Neural cell (in vitro differentiated cells): Measurements from ENCODE around the gene SNTG2. TPM values are rescaled to one million over a fixed set of nuclear protein-coding genes. Genes with fewer than 3 reads are reported as not detected.

Experiments used
- H2AFZ ChIP-seq: fragments of 200-600, 300-800 bp; sonication (generic), shearing (Covaris generic); 2 replicates; pipeline ENCODE4 v1.6.0; 2014; ENCODE audit warnings: low read depth, mild to moderate bottlenecking, antibody characterized with exemption, low read length, moderate library complexity
- H3F3A ChIP-seq: fragments of 200-600 bp; shearing (Covaris generic); 2 replicates; pipeline ENCODE4 v1.6.1; 2016; ENCODE audit warnings: mild to moderate bottlenecking, moderate library complexity, mixed read lengths, antibody characterized with exemption, low read length; ENCODE audit not compliant: insufficient read depth, poor library complexity, severe bottlenecking
- H3K27ac ChIP-seq: fragments of 200-600, 300-800 bp; sonication (generic), shearing (Covaris generic); 2 replicates; pipeline ENCODE4 v1.5.1; 2014; ENCODE audit warnings: mild to moderate bottlenecking, low read length, moderate library complexity
- H3K27me3 ChIP-seq: fragments of 300-800, 200-600 bp; sonication (generic), shearing (Covaris generic); 2 replicates; pipeline ENCODE4 v1.6.0; 2014; ENCODE audit warnings: mild to moderate bottlenecking, low read depth, low read length, moderate library complexity; ENCODE audit not compliant: insufficient read depth
- H3K36me3 ChIP-seq: fragments of 300-800, 200-600 bp; sonication (generic), shearing (Covaris generic); 2 replicates; pipeline ENCODE4 v1.5.1; 2014; ENCODE audit warnings: mild to moderate bottlenecking, antibody characterized with exemption, low read length, moderate library complexity; ENCODE audit not compliant: insufficient read depth
- H3K4me2 ChIP-seq: fragments of 300-800, 200-600 bp; sonication (generic), shearing (Covaris generic); 2 replicates; pipeline ENCODE4 v1.6.0; 2014; ENCODE audit warnings: mild to moderate bottlenecking, low read length
- H3K4me3 ChIP-seq: fragments of 300-800, 200-600 bp; sonication (generic), shearing (Covaris generic); 2 replicates; pipeline ENCODE4 v1.5.1; 2014; ENCODE audit warnings: mild to moderate bottlenecking, low read length, moderate library complexity
- H3K79me2 ChIP-seq: fragments of 200-600 bp; shearing (Covaris generic); replicated peaks from 2 replicates; pipeline ENCODE4 v1.6.0; 2014; ENCODE audit warnings: mild to moderate bottlenecking, low read length, moderate library complexity; ENCODE audit not compliant: insufficient read depth
- H3K9ac ChIP-seq: fragments of 300-800, 200-600 bp; sonication (generic), shearing (Covaris generic); 2 replicates; pipeline ENCODE4 v1.6.1; 2016; ENCODE audit warnings: mild to moderate bottlenecking, low read length, mixed read lengths
- H3K9me2 ChIP-seq: fragments of 200-600 bp; shearing (Covaris generic); 2 replicates; pipeline ENCODE4 v1.6.1; 2016; ENCODE audit warnings: mild to moderate bottlenecking, low read length, mixed read lengths; ENCODE audit not compliant: insufficient read depth
- H3K9me3 ChIP-seq: fragments of 200-600, 300-800 bp; sonication (generic), shearing (Covaris generic); 2 replicates; pipeline ENCODE4 v1.6.1; 2016; ENCODE audit warnings: mild to moderate bottlenecking, mixed run types, low read length, moderate library complexity, mixed read lengths
- H4K20me1 ChIP-seq: fragments of 200-600 bp; shearing (Covaris generic); 2 replicates; pipeline ENCODE4 v1.6.1; 2016; ENCODE audit warnings: mild to moderate bottlenecking, mixed run types; ENCODE audit not compliant: insufficient read depth
- EP300 ChIP-seq: fragments of 450-650 bp; conservative IDR thresholded peaks from 2 replicates; pipeline ENCODE4 v1.6.1; 2014; ENCODE audit warnings: antibody characterized with exemption, mild to moderate bottlenecking, moderate library complexity; ENCODE audit not compliant: poor library complexity, severe bottlenecking
- EZH2 ChIP-seq: fragments of 200-600, 300-800 bp; shearing (Covaris generic), sonication (generic); IDR thresholded peaks from 2 replicates; pipeline ENCODE4 v1.6.1; 2014; ENCODE audit warnings: antibody characterized with exemption, low read length, borderline replicate concordance, mild to moderate bottlenecking; ENCODE audit not compliant: insufficient read depth, poor library complexity, severe bottlenecking
- MXI1 ChIP-seq: fragments of 450-650 bp; conservative IDR thresholded peaks from 2 replicates; pipeline ENCODE4 v1.6.1; 2014; ENCODE audit warnings: antibody characterized with exemption, mild to moderate bottlenecking; ENCODE audit not compliant: poor library complexity, severe bottlenecking
- POLR2AphosphoS5 ChIP-seq: IDR thresholded peaks from 2 replicates; pipeline ENCODE4 v1.6.1; 2012
- RAD21 ChIP-seq: fragments of 450-650 bp; conservative IDR thresholded peaks from 2 replicates; pipeline ENCODE4 v1.6.1; 2014; ENCODE audit warnings: antibody characterized with exemption, mild to moderate bottlenecking, moderate library complexity
- SMC3 ChIP-seq: fragments of 450-650 bp; conservative IDR thresholded peaks from 2 replicates; pipeline ENCODE4 v1.6.1; 2014; ENCODE audit warnings: antibody characterized with exemption, mild to moderate bottlenecking, moderate library complexity; ENCODE audit not compliant: poor library complexity
- TAF1 ChIP-seq: IDR thresholded peaks from 2 replicates; pipeline ENCODE4 v1.6.1; 2012; ENCODE audit warnings: low read depth
- polyA plus RNA-seq: library from polyadenylated mRNA; depleted of rRNA; stranded (reverse); fragments of >200 nt; gene quantifications from 2 replicates; pipeline ENCODE4 v1.2.3, GENCODE V29; 2014
- TF ChIP-seq, protein P1 (sequence below): IDR thresholded peaks from 2 replicates; pipeline ENCODE4 v1.6.1; 2012; ENCODE audit warnings: borderline replicate concordance
- TF ChIP-seq, protein P2 (sequence below): fragments of 450-650 bp; IDR thresholded peaks from 2 replicates; pipeline ENCODE4 v1.5.1; 2014; ENCODE audit warnings: antibody characterized with exemption, mild to moderate bottlenecking, moderate library complexity; ENCODE audit not compliant: poor library complexity, severe bottlenecking

SNTG2 gene
- polyA plus RNA-seq, 1 donor from 2014 or later = not detected

DNA sequence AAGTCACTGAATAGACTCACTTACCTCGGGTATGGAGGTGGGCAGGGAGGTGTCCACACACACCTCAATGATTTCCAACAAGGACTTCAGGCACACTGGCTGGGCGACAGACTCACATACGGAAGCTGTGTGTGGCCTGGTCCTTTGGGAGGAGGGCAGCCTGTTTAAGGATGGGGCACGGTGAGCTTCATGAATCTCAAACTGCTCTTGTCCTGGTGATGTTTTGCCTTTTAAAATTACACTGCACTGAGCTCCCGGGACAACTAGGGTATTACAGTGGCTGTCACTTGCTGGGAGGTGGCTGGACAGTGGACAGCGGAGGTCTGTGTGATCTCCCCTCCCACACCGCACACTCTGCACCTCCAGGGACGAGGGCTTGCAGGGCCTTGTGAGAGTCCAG lies 211.6 kb downstream of the SNTG2 start:
- Histone ChIP-seq H4K20me1 (no peaks in the 10 kb centered on the region), H3F3A (no peaks in the 10 kb centered on the region), H3K4me2 (no peak overlapping the region), H3K27me3 (no peaks in the 10 kb centered on the region), H3K27ac (no peak overlapping the region), H3K79me2 (no peaks in the 10 kb centered on the region), H3K9me3 (no peaks in the 10 kb centered on the region), H3K9me2 (no peaks in the 10 kb centered on the region), H3K36me3 (no peaks in the 10 kb centered on the region), H3K9ac (no peak overlapping the region), H3K4me3 (no peak overlapping the region), H2AFZ (no peak overlapping the region)
- TF ChIP-seq SMC3 (no peak), RAD21 (no peak), TAF1 (no peak), EP300 (no peak), POLR2AphosphoS5 (no peak), EZH2 (no peak), MXI1 (no peak)
- TF ChIP-seq, protein P1, sequence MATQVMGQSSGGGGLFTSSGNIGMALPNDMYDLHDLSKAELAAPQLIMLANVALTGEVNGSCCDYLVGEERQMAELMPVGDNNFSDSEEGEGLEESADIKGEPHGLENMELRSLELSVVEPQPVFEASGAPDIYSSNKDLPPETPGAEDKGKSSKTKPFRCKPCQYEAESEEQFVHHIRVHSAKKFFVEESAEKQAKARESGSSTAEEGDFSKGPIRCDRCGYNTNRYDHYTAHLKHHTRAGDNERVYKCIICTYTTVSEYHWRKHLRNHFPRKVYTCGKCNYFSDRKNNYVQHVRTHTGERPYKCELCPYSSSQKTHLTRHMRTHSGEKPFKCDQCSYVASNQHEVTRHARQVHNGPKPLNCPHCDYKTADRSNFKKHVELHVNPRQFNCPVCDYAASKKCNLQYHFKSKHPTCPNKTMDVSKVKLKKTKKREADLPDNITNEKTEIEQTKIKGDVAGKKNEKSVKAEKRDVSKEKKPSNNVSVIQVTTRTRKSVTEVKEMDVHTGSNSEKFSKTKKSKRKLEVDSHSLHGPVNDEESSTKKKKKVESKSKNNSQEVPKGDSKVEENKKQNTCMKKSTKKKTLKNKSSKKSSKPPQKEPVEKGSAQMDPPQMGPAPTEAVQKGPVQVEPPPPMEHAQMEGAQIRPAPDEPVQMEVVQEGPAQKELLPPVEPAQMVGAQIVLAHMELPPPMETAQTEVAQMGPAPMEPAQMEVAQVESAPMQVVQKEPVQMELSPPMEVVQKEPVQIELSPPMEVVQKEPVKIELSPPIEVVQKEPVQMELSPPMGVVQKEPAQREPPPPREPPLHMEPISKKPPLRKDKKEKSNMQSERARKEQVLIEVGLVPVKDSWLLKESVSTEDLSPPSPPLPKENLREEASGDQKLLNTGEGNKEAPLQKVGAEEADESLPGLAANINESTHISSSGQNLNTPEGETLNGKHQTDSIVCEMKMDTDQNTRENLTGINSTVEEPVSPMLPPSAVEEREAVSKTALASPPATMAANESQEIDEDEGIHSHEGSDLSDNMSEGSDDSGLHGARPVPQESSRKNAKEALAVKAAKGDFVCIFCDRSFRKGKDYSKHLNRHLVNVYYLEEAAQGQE = no peak
- TF ChIP-seq, protein P2, sequence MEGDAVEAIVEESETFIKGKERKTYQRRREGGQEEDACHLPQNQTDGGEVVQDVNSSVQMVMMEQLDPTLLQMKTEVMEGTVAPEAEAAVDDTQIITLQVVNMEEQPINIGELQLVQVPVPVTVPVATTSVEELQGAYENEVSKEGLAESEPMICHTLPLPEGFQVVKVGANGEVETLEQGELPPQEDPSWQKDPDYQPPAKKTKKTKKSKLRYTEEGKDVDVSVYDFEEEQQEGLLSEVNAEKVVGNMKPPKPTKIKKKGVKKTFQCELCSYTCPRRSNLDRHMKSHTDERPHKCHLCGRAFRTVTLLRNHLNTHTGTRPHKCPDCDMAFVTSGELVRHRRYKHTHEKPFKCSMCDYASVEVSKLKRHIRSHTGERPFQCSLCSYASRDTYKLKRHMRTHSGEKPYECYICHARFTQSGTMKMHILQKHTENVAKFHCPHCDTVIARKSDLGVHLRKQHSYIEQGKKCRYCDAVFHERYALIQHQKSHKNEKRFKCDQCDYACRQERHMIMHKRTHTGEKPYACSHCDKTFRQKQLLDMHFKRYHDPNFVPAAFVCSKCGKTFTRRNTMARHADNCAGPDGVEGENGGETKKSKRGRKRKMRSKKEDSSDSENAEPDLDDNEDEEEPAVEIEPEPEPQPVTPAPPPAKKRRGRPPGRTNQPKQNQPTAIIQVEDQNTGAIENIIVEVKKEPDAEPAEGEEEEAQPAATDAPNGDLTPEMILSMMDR = no peak

DNA sequence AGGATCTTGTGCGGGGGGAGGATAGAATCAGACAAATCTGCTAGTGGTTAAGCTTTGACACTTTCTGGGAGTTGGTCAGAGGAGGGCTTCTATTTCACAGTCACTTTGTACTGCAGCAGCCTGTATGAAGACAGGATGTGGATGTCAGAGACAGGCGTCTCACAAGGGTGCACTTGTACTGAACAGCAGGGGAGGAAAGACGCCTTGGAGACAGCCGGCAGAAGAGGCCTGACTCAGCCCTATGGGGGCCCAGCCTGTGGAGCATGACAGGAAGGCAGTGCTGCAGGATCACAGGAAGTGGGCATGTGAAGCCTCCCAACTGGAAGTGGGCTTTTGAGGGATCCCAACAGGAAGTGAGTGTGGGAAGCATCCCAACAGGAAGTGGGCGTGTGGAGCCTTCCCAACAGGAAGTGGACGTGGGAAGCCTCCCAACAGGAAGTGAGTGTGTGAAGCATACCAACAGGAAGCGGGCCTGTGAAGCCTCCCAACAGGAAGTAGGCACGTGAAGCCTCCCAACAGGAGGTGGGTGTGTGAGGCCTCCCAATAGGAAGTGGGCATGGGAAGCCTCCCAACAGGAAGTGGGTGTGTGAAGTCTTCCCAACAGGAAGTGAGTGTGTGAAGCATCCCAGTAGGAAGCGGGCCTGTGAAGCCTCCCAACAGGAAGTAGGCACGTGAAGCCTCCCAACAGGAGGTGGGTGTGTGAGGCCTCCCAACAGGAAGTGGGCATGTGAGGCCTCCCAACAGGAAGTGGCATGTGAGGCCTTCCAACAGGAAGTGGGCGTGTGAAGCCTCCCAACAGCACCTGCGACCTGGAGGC lies 212.3 kb downstream of the SNTG2 start:
- no peak overlapping the region for H2AFZ ChIP-seq
- TF ChIP-seq EP300 = no peak
- TF ChIP-seq SMC3 = no peak

More for the DNA sequence above, 212.3 kb downstream of the SNTG2 start:
- Histone ChIP-seq H3K79me2 (no peaks in the 10 kb centered on the region), H3K9ac (no peak overlapping the region), H3K4me3 (no peak overlapping the region), H3K9me2 (no peaks in the 10 kb centered on the region), H3K9me3 (no peaks in the 10 kb centered on the region), H3K36me3 (no peaks in the 10 kb centered on the region), H3K27me3 (no peaks in the 10 kb centered on the region), H4K20me1 (no peaks in the 10 kb centered on the region), H3K4me2 (no peak overlapping the region), H3K27ac (no peak overlapping the region), H3F3A (no peaks in the 10 kb centered on the region)
